WI38 (cell line): ENCODE results near the gene DMAP1.

Experiments used
- H3K4me3 ChIP-seq: 2 replicates; pipeline ENCODE4 v1.5.1; 2011; ENCODE audit warnings: low read depth, mild to moderate bottlenecking, control low read depth, low read length
- CTCF ChIP-seq: IDR thresholded peaks from 2 replicates; pipeline ENCODE4 v1.5.1; 2012; ENCODE audit warnings: low read depth, mild to moderate bottlenecking, control low read depth, low read length

DMAP1 gene

GRCh38 chr1:44229435-44230167 lies 16.3 kb downstream of the DMAP1 start:
- H3K4me3 ChIP-seq: no peak overlapping the region
- TF ChIP-seq CTCF: no peak

- no peak for TF ChIP-seq CTCF
- no peak overlapping the region for H3K4me3 ChIP-seq
These were observed 17.5 kb downstream of the DMAP1 start for GRCh38 chr1:44230796-44231195.

GRCh38 chr1:44233593-44233992 lies 20.3 kb downstream of the DMAP1 start:
- no peak for TF ChIP-seq CTCF
- H3K4me3 ChIP-seq: no peak overlapping the region

GRCh38 chr1:44235808-44236207 lies 22.5 kb downstream of the DMAP1 start:
- TF ChIP-seq CTCF: no peak
- no peak overlapping the region for H3K4me3 ChIP-seq

DNA sequence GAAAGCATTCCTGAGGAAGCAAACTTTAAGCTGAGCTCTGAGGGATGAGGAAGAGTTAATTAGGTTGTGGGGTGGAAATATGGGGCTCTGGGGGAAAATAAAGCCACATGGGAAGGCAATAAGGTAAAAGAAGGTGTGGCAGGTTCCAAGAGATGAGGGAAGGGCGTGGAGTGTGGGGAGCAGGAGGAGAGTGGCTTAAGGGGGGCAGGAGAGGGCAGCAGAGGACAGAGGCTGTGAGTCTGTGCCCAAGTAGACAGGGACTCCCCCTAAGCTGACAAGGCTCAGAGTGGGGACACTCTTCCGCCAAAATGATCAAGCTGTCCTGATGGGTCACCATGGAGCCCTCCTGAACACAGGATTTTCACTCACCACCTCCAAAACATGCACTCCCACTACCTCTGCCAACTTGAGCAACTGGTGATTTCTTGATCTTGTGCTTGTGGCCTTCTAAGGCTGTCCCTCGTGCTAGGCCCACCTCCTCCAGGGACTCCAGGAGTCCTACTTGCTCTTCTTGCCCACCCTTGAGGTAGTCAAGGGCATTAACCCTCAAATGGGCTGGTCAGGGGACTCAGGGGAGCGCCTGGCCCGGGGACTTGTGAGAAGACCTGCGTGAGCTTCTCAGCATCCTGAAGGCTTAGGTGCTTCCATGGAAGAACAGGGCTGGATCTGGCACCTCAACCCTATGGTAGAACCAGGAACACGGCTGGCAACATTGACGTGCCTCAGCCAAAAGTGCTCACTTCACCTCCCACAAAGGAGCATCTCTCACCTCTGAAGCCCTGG lies 23.4 kb downstream of the DMAP1 start:
- H3K4me3 ChIP-seq: no peak overlapping the region
- no peak for TF ChIP-seq CTCF

DNA sequence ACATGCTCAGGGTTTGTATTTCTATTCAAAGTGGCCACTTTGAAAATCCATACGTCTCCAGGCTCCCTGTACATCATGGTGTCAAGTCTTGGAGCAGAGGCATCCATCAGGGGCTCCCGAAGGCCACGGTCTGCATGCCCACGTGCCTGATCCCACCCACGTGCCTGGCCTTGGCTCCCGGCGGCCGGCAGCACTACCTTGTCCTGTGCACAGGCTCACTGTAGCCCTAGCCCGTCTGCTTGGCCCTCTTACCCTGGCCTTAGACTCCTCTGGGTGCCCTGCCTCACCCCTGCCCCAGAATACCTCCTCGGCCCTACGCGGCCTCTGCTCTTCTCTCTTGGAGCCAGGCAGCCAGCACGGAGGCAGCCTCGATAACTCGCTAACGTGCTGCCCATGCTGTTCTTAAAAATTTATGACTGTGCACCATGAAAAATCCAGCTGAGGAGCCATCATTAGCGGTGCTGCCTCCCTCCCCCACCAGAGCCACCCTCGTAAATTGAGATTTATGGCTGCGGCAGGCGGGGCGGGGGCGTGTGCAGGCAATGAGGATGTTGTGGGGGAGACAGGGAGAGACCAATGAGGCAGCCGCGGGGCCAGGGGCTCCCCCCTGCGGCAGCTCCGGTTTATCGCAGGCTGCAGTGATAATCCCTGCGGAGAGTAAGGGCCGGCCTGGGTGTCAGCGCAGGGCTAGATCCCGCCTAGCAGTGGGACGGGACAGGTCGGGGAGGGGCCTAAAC lies 24.6 kb downstream of the DMAP1 start:
- peak; percentile 41; the same call in 1 of the 2 replicates for TF ChIP-seq CTCF
- no peak overlapping the region for H3K4me3 ChIP-seq
